WTC11 (cell line): Measurements from ENCODE around the gene FILIP1L. TPM values are rescaled to one million over a fixed set of nuclear protein-coding genes. Genes with fewer than 3 reads are reported as not detected.
A peak's percentile ranks its signal among the peaks of the same experiment; 100 is the strongest.

Experiments used
- ATAC-seq: fragments of 200-7000 bp; cut with Tn5 transposase; 2 replicates; pipeline ENCODE4 v1.10.0; 2021; ENCODE audit warnings: mild to moderate bottlenecking, moderate library complexity
- CTCF ChIA-PET: fragments of 300-600 bp; sonication (Branson Sonifier 250); formaldehyde crosslinking; loops from one replicate; lab custom pipeline; 2021; ENCODE audit warnings: antibody characterized with exemption; lab: Charles Lee
- POLR2A ChIA-PET: fragments of 350-600 bp; sonication (Branson Sonifier 250); formaldehyde crosslinking; loops from one replicate; lab custom pipeline; 2021; ENCODE audit warnings: antibody characterized with exemption; lab: Charles Lee
- DNase-seq: peaks from one replicate; pipeline ENCODE4 v3.0.0; 2021; ENCODE audit warnings: low spot score
- H3K27ac Mint-ChIP-seq: 2 replicates; pipeline ENCODE4 v1.8.0; 2021; ENCODE audit warnings: mixed read lengths
- H3K27me3 Mint-ChIP-seq: 2 replicates; pipeline ENCODE4 v1.8.0; 2021; ENCODE audit warnings: low read depth, mild to moderate bottlenecking, moderate library complexity, mixed read lengths
- H3K36me3 Mint-ChIP-seq: 2 replicates; pipeline ENCODE4 v1.8.0; 2021; ENCODE audit warnings: mixed read lengths
- H3K4me1 Mint-ChIP-seq: 2 replicates; pipeline ENCODE4 v1.8.0; 2022; ENCODE audit warnings: mixed read lengths
- H3K4me3 Mint-ChIP-seq: 2 replicates; pipeline ENCODE4 v1.8.0; 2021; ENCODE audit warnings: mild to moderate bottlenecking, moderate library complexity, mixed read lengths
- H3K9me3 Mint-ChIP-seq: 2 replicates; pipeline ENCODE4 v1.8.0; 2021; ENCODE audit warnings: mixed read lengths
- E2F1 ChIP-seq: sonication (generic); formaldehyde crosslinking; IDR thresholded peaks from 2 replicates; pipeline ENCODE4 v1.8.0; 2022; ENCODE audit warnings: mild to moderate bottlenecking, missing genetic modification reagents
- ERG ChIP-seq: fragments of 250-450 bp; sonication (Bioruptor Pico); IDR thresholded peaks from 2 replicates; pipeline ENCODE4 v1.8.0; 2021; ENCODE audit warnings: mild to moderate bottlenecking
- FOXP1 ChIP-seq: sonication (generic); formaldehyde crosslinking; IDR thresholded peaks from 2 replicates; pipeline ENCODE4 v1.8.0; 2022; ENCODE audit warnings: missing genetic modification reagents, mild to moderate bottlenecking, moderate library complexity, borderline replicate concordance
- FOXP4 ChIP-seq: sonication (generic); formaldehyde crosslinking; IDR thresholded peaks from 2 replicates; pipeline ENCODE4 v1.8.0; 2022; ENCODE audit warnings: mild to moderate bottlenecking, missing genetic modification reagents
- IRF1 ChIP-seq: sonication (generic); formaldehyde crosslinking; IDR thresholded peaks from 2 replicates; pipeline ENCODE4 v1.8.0; 2023; ENCODE audit warnings: missing genetic modification reagents
- KAT7 ChIP-seq: sonication (generic); formaldehyde crosslinking; IDR thresholded peaks from 2 replicates; pipeline ENCODE4 v1.8.1; 2023; ENCODE audit warnings: missing genetic modification reagents, mild to moderate bottlenecking, borderline replicate concordance
- NFATC4 ChIP-seq: fragments of 250-450 bp; sonication (Bioruptor Pico); IDR thresholded peaks from 2 replicates; pipeline ENCODE4 v1.9.0; 2021; ENCODE audit warnings: mild to moderate bottlenecking
- PRDM15 ChIP-seq: sonication (generic); formaldehyde crosslinking; IDR thresholded peaks from 2 replicates; pipeline ENCODE4 v1.8.0; 2022; ENCODE audit warnings: missing genetic modification reagents
- PREB ChIP-seq: sonication (generic); formaldehyde crosslinking; IDR thresholded peaks from 2 replicates; pipeline ENCODE4 v1.8.1; 2022; ENCODE audit warnings: mild to moderate bottlenecking, missing genetic modification reagents, moderate library complexity, borderline replicate concordance
- SOX15 ChIP-seq: fragments of 250-450 bp; sonication (Bioruptor Pico); IDR thresholded peaks from 2 replicates; pipeline ENCODE4 v1.9.0; 2021; ENCODE audit warnings: mild to moderate bottlenecking
- STAT6 ChIP-seq: sonication (generic); formaldehyde crosslinking; conservative IDR thresholded peaks from 2 replicates; pipeline ENCODE4 v1.8.1; 2023; ENCODE audit warnings: mild to moderate bottlenecking, low read depth, missing genetic modification reagents, moderate library complexity
- TEAD4 ChIP-seq: sonication (generic); formaldehyde crosslinking; IDR thresholded peaks from 2 replicates; pipeline ENCODE4 v1.8.0; 2022; ENCODE audit warnings: mild to moderate bottlenecking, missing genetic modification reagents
- ZBTB21 ChIP-seq: sonication (generic); formaldehyde crosslinking; IDR thresholded peaks from 2 replicates; pipeline ENCODE4 v1.8.1; 2023; ENCODE audit warnings: mild to moderate bottlenecking, missing genetic modification reagents, borderline replicate concordance
- ZNF121 ChIP-seq: sonication (generic); formaldehyde crosslinking; IDR thresholded peaks from 2 replicates; pipeline ENCODE4 v1.8.0; 2023; ENCODE audit warnings: missing genetic modification reagents
- ZNF232 ChIP-seq: sonication (generic); formaldehyde crosslinking; IDR thresholded peaks from 2 replicates; pipeline ENCODE4 v1.8.0; 2022; ENCODE audit warnings: mild to moderate bottlenecking, missing genetic modification reagents
- ZNF317 ChIP-seq: sonication (generic); formaldehyde crosslinking; IDR thresholded peaks from 2 replicates; pipeline ENCODE4 v1.8.1; 2023; ENCODE audit warnings: low read depth, mild to moderate bottlenecking, moderate library complexity, missing genetic modification reagents, borderline replicate concordance
- ZNF532 ChIP-seq: fragments of 250-450 bp; sonication (Bioruptor Pico); IDR thresholded peaks from 2 replicates; pipeline ENCODE4 v1.9.0; 2021; ENCODE audit warnings: mild to moderate bottlenecking, borderline replicate concordance
- total RNA-seq: library from RNA; stranded (reverse); gene quantifications from 3 replicates; pipeline ENCODE4 v1.2.3, GENCODE V29; 2021

Gene FILIP1L
- total RNA-seq, 1 experiment from 2014 or later: 0.17 TPM

- no peak for TF ChIP-seq ZNF317 (CRISPR knock-in tag)
- TF ChIP-seq ZBTB21: peak; percentile 92
- no peak for TF ChIP-seq ERG (CRISPR knock-in tag)
- no peak for TF ChIP-seq NFATC4
- TF ChIP-seq PRDM15: no peak
- peak; percentile 56; the same call in 1 of the 2 replicates for TF ChIP-seq PREB
- 0 out of 2 replicates have a peak, but pooled peaks have one; percentile 50 for TF ChIP-seq FOXP4 (CRISPR knock-in tag)
- no peak for TF ChIP-seq STAT6 (CRISPR knock-in tag)
- TF ChIP-seq FOXP1 (CRISPR knock-in tag): peak; percentile 83; the same call in 1 of the 2 replicates
- no peak for TF ChIP-seq SOX15 (CRISPR knock-in tag)
- TF ChIP-seq ZNF232: 0 out of 2 replicates have a peak, but pooled peaks have one; percentile 36
These were observed 296.7 kb downstream of the FILIP1L start, which contains the start of gene CMSS1 (continued) for GRCh38 chr3:99817437-99818240.

GRCh38 chr3:99817047-99817436, 297.3 kb downstream of the FILIP1L start:
- Mint-ChIP-seq H3K27me3 (peaks cover 4% of the 10 kb centered on the region; the same call in 1 of the 2 replicates), H3K4me3 (peak overlapping the region; percentile 83), H3K36me3 (0 out of 2 replicates have a peak, but pooled peaks cover 3% of the 10 kb centered on the region), H3K4me1 (peaks cover 18% of the 10 kb centered on the region), H3K9me3 (no peaks in the 10 kb centered on the region), H3K27ac (peak overlapping the region; percentile 95)
- ATAC-seq (peak; percentile 12), DNase-seq (no peak)
- ChIA-PET CTCF (interaction anchor here (1.0 to 1.8 kb wide), 4 partner anchors 8 to 444 kb away, joined by 3 to 9 read pairs (median 8); partner anchors contain the start of gene TBC1D23), POLR2A (no interaction called here)
- TF ChIP-seq KAT7 (CRISPR knock-in tag) (no peak), ZNF121 (CRISPR knock-in tag) (no peak), IRF1 (CRISPR knock-in tag) (no peak), TEAD4 (CRISPR knock-in tag) (no peak), ZNF317 (CRISPR knock-in tag) (no peak), E2F1 (CRISPR knock-in tag) (no peak), ZNF532 (CRISPR knock-in tag) (no peak)
